WTC11 (cell line): ENCODE data around the gene IRF2.

Experiments used
- ESRRA ChIP-seq: sonication (generic); formaldehyde crosslinking; IDR thresholded peaks from 2 replicates; pipeline ENCODE4 v1.8.1; 2022; ENCODE audit warnings: mild to moderate bottlenecking, missing genetic modification reagents, borderline replicate concordance
- FOXJ3 ChIP-seq: sonication (generic); formaldehyde crosslinking; IDR thresholded peaks from 2 replicates; pipeline ENCODE4 v1.9.0; 2021; ENCODE audit warnings: missing genetic modification reagents, mild to moderate bottlenecking, borderline replicate concordance
- FOXK1 ChIP-seq: sonication (generic); formaldehyde crosslinking; IDR thresholded peaks from 2 replicates; pipeline ENCODE4 v1.8.0; 2022; ENCODE audit warnings: mild to moderate bottlenecking, moderate library complexity, missing genetic modification reagents
- FOXP1 ChIP-seq: sonication (generic); formaldehyde crosslinking; IDR thresholded peaks from 2 replicates; pipeline ENCODE4 v1.8.0; 2022; ENCODE audit warnings: missing genetic modification reagents, mild to moderate bottlenecking, moderate library complexity, borderline replicate concordance
- JUN ChIP-seq: sonication (generic); formaldehyde crosslinking; IDR thresholded peaks from 2 replicates; pipeline ENCODE4 v1.8.0; 2023; ENCODE audit warnings: mild to moderate bottlenecking, missing genetic modification reagents
- PRRX2 ChIP-seq: fragments of 250-450 bp; sonication (Bioruptor Pico); IDR thresholded peaks from 2 replicates; pipeline ENCODE4 v1.8.0; 2021; ENCODE audit warnings: mild to moderate bottlenecking
- SMAD3 ChIP-seq: sonication (generic); formaldehyde crosslinking; IDR thresholded peaks from 2 replicates; pipeline ENCODE4 v1.8.0; 2022; ENCODE audit warnings: missing genetic modification reagents, mild to moderate bottlenecking, borderline replicate concordance
- TEAD4 ChIP-seq: sonication (generic); formaldehyde crosslinking; IDR thresholded peaks from 2 replicates; pipeline ENCODE4 v1.8.0; 2022; ENCODE audit warnings: mild to moderate bottlenecking, missing genetic modification reagents
- TF ChIP-seq, protein P1 (sequence below): sonication (generic); formaldehyde crosslinking; IDR thresholded peaks from 2 replicates; pipeline ENCODE4 v1.8.0; 2022; ENCODE audit warnings: mild to moderate bottlenecking, missing genetic modification reagents
- TF ChIP-seq, protein P2 (sequence below): sonication (generic); formaldehyde crosslinking; conservative IDR thresholded peaks from 2 replicates; pipeline ENCODE4 v1.8.1; 2022; ENCODE audit warnings: mild to moderate bottlenecking, missing genetic modification reagents
- TF ChIP-seq, protein P3 (sequence below): fragments of 200-600 bp; IDR thresholded peaks from 2 replicates; pipeline ENCODE4 v1.8.0; 2022; ENCODE audit warnings: antibody characterized with exemption
- TF ChIP-seq, protein P4 (sequence below): sonication (generic); formaldehyde crosslinking; IDR thresholded peaks from 2 replicates; pipeline ENCODE4 v1.8.0; 2022; ENCODE audit warnings: missing genetic modification reagents
- TF ChIP-seq, protein P5 (sequence below): sonication (generic); formaldehyde crosslinking; IDR thresholded peaks from 2 replicates; pipeline ENCODE4 v1.8.1; 2023; ENCODE audit warnings: mild to moderate bottlenecking, missing genetic modification reagents, moderate library complexity
- TF ChIP-seq, protein P6 (sequence below): sonication (generic); formaldehyde crosslinking; IDR thresholded peaks from 2 replicates; pipeline ENCODE4 v1.8.1; 2022; ENCODE audit warnings: low read depth, mild to moderate bottlenecking, moderate library complexity, missing genetic modification reagents, borderline replicate concordance

DNA sequence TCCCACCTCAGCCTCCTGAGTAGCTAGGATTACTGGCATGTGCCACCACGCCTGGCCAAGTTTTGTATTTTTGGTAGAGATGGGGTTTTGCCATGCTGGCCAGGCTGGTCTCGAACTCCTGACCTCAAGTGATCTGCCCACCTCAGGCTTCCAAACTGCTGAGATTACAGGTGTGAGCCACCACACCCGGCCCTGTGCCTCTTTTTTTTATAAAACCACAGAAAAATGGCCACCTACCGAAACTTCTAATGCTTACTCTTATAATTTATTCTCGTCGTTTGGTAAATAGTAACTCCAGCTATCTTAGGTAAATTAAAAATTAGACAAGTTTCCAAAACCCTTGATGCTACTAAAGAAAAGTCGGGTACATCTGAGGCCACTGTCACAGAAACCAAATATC is 54.4 kb downstream of the IRF2 start:
- no peak for TF ChIP-seq TEAD4 (CRISPR knock-in tag)
- TF ChIP-seq, protein P1, sequence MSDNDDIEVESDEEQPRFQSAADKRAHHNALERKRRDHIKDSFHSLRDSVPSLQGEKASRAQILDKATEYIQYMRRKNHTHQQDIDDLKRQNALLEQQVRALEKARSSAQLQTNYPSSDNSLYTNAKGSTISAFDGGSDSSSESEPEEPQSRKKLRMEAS (CRISPR knock-in tag) = no peak
- no peak for TF ChIP-seq FOXP1 (CRISPR knock-in tag)
- TF ChIP-seq FOXK1 (CRISPR knock-in tag) = no peak
- TF ChIP-seq, protein P2, sequence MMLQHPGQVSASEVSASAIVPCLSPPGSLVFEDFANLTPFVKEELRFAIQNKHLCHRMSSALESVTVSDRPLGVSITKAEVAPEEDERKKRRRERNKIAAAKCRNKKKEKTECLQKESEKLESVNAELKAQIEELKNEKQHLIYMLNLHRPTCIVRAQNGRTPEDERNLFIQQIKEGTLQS (CRISPR knock-in tag) = no peak
- TF ChIP-seq FOXJ3 (CRISPR knock-in tag) = no peak
- TF ChIP-seq, protein P3, sequence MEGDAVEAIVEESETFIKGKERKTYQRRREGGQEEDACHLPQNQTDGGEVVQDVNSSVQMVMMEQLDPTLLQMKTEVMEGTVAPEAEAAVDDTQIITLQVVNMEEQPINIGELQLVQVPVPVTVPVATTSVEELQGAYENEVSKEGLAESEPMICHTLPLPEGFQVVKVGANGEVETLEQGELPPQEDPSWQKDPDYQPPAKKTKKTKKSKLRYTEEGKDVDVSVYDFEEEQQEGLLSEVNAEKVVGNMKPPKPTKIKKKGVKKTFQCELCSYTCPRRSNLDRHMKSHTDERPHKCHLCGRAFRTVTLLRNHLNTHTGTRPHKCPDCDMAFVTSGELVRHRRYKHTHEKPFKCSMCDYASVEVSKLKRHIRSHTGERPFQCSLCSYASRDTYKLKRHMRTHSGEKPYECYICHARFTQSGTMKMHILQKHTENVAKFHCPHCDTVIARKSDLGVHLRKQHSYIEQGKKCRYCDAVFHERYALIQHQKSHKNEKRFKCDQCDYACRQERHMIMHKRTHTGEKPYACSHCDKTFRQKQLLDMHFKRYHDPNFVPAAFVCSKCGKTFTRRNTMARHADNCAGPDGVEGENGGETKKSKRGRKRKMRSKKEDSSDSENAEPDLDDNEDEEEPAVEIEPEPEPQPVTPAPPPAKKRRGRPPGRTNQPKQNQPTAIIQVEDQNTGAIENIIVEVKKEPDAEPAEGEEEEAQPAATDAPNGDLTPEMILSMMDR = no peak
- TF ChIP-seq, protein P4, sequence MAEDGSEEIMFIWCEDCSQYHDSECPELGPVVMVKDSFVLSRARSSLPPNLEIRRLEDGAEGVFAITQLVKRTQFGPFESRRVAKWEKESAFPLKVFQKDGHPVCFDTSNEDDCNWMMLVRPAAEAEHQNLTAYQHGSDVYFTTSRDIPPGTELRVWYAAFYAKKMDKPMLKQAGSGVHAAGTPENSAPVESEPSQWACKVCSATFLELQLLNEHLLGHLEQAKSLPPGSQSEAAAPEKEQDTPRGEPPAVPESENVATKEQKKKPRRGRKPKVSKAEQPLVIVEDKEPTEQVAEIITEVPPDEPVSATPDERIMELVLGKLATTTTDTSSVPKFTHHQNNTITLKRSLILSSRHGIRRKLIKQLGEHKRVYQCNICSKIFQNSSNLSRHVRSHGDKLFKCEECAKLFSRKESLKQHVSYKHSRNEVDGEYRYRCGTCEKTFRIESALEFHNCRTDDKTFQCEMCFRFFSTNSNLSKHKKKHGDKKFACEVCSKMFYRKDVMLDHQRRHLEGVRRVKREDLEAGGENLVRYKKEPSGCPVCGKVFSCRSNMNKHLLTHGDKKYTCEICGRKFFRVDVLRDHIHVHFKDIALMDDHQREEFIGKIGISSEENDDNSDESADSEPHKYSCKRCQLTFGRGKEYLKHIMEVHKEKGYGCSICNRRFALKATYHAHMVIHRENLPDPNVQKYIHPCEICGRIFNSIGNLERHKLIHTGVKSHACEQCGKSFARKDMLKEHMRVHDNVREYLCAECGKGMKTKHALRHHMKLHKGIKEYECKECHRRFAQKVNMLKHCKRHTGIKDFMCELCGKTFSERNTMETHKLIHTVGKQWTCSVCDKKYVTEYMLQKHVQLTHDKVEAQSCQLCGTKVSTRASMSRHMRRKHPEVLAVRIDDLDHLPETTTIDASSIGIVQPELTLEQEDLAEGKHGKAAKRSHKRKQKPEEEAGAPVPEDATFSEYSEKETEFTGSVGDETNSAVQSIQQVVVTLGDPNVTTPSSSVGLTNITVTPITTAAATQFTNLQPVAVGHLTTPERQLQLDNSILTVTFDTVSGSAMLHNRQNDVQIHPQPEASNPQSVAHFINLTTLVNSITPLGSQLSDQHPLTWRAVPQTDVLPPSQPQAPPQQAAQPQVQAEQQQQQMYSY (CRISPR knock-in tag) = no peak
- TF ChIP-seq ESRRA = no peak
- TF ChIP-seq PRRX2 = no peak
- no peak for TF ChIP-seq JUN (CRISPR knock-in tag)
- no peak for TF ChIP-seq SMAD3 (CRISPR knock-in tag)
- TF ChIP-seq, protein P5, sequence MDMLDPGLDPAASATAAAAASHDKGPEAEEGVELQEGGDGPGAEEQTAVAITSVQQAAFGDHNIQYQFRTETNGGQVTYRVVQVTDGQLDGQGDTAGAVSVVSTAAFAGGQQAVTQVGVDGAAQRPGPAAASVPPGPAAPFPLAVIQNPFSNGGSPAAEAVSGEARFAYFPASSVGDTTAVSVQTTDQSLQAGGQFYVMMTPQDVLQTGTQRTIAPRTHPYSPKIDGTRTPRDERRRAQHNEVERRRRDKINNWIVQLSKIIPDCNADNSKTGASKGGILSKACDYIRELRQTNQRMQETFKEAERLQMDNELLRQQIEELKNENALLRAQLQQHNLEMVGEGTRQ (CRISPR knock-in tag) = no peak
- TF ChIP-seq, protein P6, sequence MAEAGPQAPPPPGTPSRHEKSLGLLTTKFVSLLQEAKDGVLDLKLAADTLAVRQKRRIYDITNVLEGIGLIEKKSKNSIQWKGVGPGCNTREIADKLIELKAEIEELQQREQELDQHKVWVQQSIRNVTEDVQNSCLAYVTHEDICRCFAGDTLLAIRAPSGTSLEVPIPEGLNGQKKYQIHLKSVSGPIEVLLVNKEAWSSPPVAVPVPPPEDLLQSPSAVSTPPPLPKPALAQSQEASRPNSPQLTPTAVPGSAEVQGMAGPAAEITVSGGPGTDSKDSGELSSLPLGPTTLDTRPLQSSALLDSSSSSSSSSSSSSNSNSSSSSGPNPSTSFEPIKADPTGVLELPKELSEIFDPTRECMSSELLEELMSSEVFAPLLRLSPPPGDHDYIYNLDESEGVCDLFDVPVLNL (CRISPR knock-in tag) = no peak
